NCI-H2107 treated with DMSO at 0.1 percent for 48 hours (cell line): ENCODE results near the gene ALPG.
A peak's percentile ranks its signal among the peaks of the same experiment; 100 is the strongest.
"Not testable (repeated sequence)": the region's sequence is repeated elsewhere in the genome, so short reads cannot be mapped to it uniquely, and the experiment has no call there.

Source experiments
- DNase-seq: peaks from one replicate; lab custom pipeline; 2025; ENCODE audit not compliant: unreplicated experiment; lab: John Stamatoyannopoulos, UW

The ALPG gene

GRCh38 chr2:232438951-232439757 lies 32.5 kb downstream of the ALPG start:
- no peak for DNase-seq

GRCh38 chr2:232439758-232440135 lies 33.1 kb downstream of the ALPG start:
- no peak for DNase-seq

- DNase-seq: peak; percentile 32
Measured at GRCh38 chr2:232440220-232441018, 33.8 kb downstream of the ALPG start.

GRCh38 chr2:232441147-232441651 lies 34.6 kb downstream of the ALPG start:
- no peak for DNase-seq

- not testable (repeated sequence) for DNase-seq
Measured at GRCh38 chr2:232441922-232442321, 35.3 kb downstream of the ALPG start.

GRCh38 chr2:232442431-232442830 lies 35.8 kb downstream of the ALPG start:
- DNase-seq: not testable (repeated sequence)

- not testable (repeated sequence) for DNase-seq
Measured at GRCh38 chr2:232443047-232443446, 36.4 kb downstream of the ALPG start.

- DNase-seq: not testable (repeated sequence)
Measured at GRCh38 chr2:232443669-232444408, 37.2 kb downstream of the ALPG start.

GRCh38 chr2:232444409-232445148 lies 37.9 kb downstream of the ALPG start:
- DNase-seq: no peak

- DNase-seq: not testable (repeated sequence)
Measured at GRCh38 chr2:232445149-232445885, 38.7 kb downstream of the ALPG start.

- DNase-seq: not testable (repeated sequence)
Measured at GRCh38 chr2:232446266-232446777, 39.7 kb downstream of the ALPG start.

GRCh38 chr2:232447091-232447620 lies 40.5 kb downstream of the ALPG start:
- DNase-seq: no peak

GRCh38 chr2:232447638-232448303 lies 41.1 kb downstream of the ALPG start:
- no peak for DNase-seq

GRCh38 chr2:232448304-232448690 lies 41.7 kb downstream of the ALPG start:
- no peak for DNase-seq

GRCh38 chr2:232449964-232450363 lies 43.3 kb downstream of the ALPG start:
- no peak for DNase-seq

GRCh38 chr2:232451645-232452044 lies 45.0 kb downstream of the ALPG start:
- DNase-seq: not testable (repeated sequence)

- no peak for DNase-seq
Measured at GRCh38 chr2:232454630-232455029, 48.0 kb downstream of the ALPG start.

- no peak for DNase-seq
Measured at GRCh38 chr2:232455426-232456255, 49.0 kb downstream of the ALPG start, which contains the start of gene ALPI. Gene ALPI, plus strand, starts transcription at chr2:232456153. Its CDS starts 47 bp downstream, at chr2:232456200.
